Heart left ventricle (tissue), 13 donors: ENCODE data around the gene KLHL22.

Source experiments
- POLR2A ChIP-seq, 2 donors: fragments of 450-650 bp; IDR thresholded peaks; one replicate each; pipeline ENCODE4 v1.6.1; 2017; ENCODE audit warnings: antibody characterized with exemption in 2 of 2, mild to moderate bottlenecking in 2 of 2, moderate library complexity in 2 of 2
- TF ChIP-seq, protein P1 (sequence below), 12 donors: fragments of 200-600 bp; sonication (generic) in 4 of 12; IDR thresholded peaks; one replicate each; pipeline versions ENCODE4 v1.5.0 to v1.8.0; 2018 to 2022; ENCODE audit warnings: antibody characterized with exemption in 12 of 12, mild to moderate bottlenecking in 5 of 12
- donor health status: ischemic (EF 13 %, LVEDD 7.1; RV severe dilation, severe dysfunction).
- donor health status: DM: no; HTN: yes; CAD: no.
- donor health status: DM: no; HTN: no; CAD: no.
- donor health status: ischemic (EF 25% LVEDD 6.9; RV normal size, moderate dysfunction).
- donor health status: ischemic (EF 25% LVEDD 5.7; RV mildly dilated, moderate dysfunction).
- donor health status: ischemic (EF 35%, LVEDD 5.7; RV mildly dilated, moderate dysfunction).
- donor health status: nonischemic (EF 11% LVEDD 7.7; RV severe dilation, severe dysfunction).
- donor health status: DM: yes; HTN: yes; CAD: no.
- donor health status: PGD.
- donor health status: ischemic (EF 29% LVEDD 5.4; RV normal size, mild dysfunction).
- donor health status: nonischemic (EF 23%, LVEDD 6.1; RV moderate dilation, normal function).

DNA sequence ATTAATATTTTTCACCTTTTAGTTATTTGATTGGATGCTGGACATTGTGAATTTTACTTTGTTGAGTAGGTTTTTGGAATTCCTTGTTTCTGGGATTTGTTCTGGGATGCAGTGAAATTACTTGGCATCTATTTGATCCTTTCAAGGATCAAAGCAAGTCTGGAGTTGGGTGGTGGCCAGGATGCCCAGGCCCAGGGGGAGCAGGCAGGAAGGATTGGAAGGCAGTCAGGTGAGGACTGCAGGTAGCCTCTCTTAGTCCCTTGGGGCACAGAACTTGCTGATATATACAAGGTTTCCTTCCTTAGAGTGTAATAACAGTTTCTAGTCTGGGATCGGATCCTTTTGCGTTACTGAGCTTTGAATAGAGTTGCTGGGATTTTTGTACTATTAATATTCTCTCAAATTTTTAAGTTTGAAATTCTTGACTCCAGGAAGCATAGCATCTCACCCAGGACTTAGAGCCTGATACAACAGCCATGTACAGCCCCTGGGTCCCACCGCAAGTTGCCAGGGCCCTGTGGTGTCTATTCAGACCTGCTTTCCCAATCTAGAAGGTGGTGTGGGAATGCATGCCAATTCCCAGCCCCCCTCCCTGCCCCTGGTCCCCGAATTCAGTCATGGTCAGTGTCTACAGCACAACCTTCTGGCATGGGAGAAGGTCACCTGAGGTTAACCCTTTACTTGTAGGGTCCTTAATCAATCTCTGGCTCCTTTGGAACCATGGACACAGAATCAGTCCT is 95.6 kb downstream of the KLHL22 start:
- TF ChIP-seq, protein P1, sequence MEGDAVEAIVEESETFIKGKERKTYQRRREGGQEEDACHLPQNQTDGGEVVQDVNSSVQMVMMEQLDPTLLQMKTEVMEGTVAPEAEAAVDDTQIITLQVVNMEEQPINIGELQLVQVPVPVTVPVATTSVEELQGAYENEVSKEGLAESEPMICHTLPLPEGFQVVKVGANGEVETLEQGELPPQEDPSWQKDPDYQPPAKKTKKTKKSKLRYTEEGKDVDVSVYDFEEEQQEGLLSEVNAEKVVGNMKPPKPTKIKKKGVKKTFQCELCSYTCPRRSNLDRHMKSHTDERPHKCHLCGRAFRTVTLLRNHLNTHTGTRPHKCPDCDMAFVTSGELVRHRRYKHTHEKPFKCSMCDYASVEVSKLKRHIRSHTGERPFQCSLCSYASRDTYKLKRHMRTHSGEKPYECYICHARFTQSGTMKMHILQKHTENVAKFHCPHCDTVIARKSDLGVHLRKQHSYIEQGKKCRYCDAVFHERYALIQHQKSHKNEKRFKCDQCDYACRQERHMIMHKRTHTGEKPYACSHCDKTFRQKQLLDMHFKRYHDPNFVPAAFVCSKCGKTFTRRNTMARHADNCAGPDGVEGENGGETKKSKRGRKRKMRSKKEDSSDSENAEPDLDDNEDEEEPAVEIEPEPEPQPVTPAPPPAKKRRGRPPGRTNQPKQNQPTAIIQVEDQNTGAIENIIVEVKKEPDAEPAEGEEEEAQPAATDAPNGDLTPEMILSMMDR (IDR thresholded peaks at IDR 0.05): no peak
- TF ChIP-seq POLR2A (IDR thresholded peaks at IDR 0.05): no peak
